NCI-H1694 treated with DMSO at 0.1 percent for 48 hours (cell line): ENCODE results near the gene LAMC3.

Experiments
- DNase-seq: peaks from one replicate; lab custom pipeline; 2025; lab: John Stamatoyannopoulos, UW

LAMC3 gene

DNA sequence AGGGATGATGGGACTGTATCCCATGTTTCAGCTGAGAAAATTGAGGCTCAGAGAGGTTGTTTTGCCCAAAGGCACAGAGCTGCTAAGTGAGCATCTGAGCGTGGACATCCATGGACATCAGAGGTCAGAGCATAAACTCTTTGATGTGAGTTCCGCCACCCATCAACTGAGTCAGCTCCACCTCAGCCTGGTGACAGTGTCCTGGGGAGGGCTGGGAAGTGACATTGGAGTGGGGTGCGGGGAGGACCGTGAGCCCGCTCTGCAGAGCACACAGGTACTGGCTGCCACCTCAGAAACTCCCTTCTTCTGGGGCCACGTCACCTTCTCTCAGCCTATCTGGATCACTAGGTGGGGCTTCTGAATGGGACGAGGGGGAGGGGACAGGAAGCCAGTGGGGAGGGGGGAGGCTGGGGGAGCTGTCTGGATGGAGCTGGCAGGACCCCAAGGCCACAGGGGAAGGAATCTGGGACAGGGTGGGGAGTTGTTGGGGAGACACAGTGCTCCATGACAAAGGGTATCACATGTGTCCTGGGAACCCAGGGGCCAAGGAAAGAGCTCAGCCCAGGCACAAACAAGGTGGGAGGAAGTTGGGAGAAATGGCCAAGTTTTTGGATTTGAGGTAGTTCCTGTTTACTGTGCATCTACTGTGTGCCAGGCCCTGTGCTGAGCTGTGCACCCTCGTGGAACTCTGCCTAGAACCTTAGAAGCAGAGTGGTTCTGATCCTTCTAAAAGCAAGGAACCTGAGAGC is 2.5 kb downstream of the LAMC3 start:
- no peak for DNase-seq

DNA sequence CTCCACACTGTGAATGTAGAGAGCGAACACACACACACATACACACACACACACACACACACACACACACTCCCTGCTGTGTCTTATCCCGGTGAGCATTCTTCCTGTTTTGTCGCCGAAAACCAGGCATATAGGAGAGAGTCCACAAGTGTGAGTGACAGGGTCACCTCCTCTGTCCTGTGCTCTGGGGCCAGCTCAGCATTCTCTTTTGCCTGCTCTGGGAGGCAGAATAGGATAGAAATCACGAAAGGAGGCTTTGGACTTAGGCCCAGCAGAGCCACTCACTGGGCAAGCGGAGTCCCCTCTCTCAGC is 3.0 kb downstream of the LAMC3 start:
- no peak for DNase-seq

DNA sequence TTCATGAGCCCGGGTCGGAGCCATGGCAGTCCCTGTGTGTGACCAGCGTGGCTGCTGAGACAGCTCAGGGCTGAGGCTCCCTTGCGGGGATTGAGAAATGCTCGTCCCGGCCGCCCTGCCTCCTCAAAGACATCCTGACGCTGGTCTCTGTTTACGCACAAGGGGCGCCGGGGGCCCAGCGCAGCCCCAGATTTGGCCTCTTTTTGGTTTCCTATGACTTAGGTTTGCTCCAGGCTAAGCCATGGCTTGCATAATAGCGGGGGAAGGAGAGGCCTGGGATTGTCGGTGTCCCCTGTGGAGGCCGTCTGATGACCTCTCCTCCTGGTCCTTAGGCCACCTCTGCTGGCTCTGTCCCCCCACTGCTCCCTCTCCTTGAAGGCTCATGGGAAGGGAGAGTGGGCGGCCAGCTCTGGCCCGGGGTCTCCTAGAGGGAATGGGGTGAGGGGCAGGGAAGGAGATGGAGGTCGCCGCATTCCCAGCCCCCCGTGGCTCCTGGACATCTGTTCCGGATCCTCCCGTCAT is 3.5 kb downstream of the LAMC3 start:
- no peak for DNase-seq

DNA sequence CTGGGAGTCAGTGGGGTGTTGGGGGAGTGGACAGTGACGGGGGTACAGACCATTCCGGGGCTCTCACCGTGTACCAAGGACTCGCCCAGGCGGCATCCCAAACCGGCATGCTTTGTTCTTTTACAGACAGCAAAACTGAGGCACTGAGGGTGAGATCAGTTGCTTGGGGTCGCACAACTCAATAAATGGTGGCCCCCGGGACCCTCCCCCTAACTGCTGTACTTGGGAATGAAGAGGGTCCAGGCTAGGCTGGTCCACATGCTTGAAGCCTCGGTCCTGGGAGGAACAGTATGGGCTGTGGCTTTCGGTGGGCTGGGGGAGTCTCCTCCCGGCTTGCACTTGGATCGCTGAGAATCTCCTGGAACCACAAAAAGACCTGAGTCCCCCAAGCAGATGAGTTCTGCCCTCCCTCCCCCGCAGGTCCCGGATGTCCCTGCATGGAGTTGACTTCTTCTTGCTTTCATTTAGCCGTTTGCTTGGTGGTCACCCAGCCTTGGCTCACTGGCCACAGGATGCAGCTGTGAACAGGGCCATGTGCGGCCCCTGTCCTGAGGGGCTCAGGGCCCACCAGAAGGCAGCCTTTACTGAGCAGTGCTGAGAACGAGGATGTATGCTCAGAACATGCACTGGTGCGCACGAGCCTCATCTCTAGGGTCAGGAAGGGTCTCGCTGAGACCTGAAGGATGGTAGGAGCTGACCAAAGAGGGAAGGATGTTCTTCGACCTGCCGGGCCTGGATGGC is 4.2 kb downstream of the LAMC3 start:
- DNase-seq = no peak

DNA sequence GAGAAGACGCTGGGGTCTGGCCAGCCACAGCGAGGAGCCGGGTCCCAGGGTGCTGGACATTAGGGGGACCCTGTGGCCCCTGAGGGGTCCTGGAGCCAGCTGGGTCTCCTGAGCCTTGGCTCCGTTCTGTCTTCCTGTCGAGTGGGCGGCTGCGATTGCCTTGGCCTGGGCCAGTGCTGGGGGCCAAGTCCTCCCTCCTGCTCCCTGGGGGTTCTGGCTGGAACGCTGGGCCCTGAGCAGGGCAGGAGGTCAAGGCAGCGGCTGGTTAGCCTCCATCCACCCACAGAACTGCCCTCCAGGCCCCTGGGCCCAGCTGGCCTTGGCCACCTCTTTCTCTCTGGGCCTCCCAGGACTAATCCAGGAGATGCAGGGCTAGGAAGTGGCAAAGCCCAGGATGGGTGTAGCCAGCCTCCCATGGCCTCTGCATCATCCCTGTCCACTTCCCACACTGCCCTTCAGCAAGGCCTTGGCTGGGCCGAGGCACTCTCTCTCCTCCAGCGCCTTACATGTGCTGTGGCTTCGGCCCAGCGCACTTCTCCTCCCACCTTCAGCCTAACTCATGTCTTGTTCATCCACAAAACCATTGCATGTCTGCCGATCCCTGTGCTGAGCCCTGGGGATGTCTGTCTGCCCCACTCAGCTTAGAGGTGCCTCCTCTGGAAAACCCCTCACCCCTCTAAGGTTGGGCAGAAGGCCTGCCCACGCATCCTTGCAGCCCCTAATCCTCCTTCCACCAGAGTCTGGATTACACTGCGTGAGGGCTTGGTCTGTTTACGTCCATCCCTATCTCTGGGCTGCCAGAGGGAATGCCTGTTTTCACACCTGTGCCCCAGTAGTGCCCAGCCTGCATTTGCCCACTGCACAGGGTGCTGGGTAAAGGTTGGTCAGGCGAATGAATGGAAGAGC is 5.0 kb downstream of the LAMC3 start:
- DNase-seq = no peak

DNA sequence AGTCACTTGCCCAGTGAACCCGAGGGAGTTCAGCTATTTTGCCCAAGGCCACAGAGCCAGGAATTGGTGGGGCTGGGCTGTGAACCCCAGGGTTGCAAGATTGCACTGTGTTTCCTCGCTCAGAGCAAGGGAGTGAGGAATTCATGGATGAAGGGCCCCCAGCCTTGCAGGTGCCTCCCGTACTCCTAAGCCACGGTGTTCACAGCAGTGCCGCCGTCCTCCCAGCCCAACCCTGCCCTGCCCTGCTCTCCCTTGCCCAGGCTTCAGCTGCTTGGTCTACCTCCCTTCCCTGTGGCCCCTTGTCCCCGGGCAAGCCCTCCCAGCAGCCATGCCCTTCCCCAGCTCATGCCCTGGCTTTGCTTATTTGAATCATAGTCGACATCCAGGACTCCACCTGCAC is 6.1 kb downstream of the LAMC3 start:
- no peak for DNase-seq

DNA sequence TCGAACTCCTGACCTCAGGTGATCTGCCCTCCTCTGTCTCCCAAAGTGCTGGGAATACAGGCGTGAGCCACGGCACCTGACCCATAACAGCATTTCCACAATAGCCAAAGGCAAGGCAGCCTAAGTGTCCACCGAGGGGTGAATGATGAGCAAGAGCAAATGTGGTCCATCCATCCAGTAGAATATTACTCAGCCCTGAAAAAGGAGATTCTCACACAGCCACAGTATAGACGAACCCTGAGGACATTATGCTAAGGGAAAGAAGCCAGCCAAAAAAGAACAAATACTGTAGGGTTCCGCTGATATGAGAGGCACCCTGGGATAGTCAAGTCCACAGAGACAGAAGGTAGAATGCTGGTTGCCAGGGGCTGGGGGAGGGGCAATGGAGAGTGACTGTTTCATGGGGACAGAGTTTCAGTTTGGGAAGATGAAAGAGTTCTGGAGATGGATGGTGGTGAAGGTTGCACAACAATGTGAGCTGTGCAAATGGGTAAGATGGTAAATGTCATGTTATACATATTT is 7.0 kb downstream of the LAMC3 start:
- DNase-seq = no peak

DNA sequence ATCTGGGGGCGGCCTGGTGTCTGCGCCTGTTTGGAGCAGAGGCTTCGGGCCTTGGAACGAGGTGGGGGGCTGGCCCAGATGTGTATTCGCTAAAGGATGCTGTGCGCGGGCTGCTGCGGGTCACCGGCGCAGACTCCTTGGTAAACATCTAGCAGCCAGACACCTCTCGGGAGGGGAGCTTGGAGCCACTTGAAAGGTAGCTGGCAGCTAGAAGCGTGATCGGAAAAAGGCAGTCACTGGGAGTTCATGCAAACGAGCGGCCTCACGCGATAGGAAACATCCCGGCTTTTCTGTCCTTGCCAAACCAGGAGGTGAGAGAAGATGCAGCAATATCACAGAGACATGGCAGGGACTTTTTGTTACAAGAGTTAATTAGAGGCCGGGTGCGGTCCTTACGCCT is 8.1 kb downstream of the LAMC3 start:
- no peak for DNase-seq

DNA sequence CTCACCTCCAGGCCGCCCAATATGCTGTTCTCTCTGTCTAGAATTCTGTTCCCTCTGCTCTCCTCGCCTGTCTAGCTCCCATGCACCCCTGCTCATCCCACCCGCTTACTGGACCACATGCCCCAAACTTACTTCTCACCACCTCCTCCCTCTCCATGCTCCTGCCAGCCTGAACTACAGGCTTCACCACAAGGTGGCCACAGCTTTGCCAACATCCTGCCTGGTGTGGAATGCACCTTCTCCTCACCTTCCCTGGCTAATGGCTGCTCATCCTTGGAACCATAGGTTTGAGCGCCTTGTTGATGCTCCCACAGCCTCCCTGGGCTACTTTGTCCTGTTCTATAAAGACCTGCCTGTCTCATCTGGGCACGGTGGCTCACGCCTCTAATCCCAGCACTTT is 9.6 kb downstream of the LAMC3 start:
- DNase-seq = no peak

DNA sequence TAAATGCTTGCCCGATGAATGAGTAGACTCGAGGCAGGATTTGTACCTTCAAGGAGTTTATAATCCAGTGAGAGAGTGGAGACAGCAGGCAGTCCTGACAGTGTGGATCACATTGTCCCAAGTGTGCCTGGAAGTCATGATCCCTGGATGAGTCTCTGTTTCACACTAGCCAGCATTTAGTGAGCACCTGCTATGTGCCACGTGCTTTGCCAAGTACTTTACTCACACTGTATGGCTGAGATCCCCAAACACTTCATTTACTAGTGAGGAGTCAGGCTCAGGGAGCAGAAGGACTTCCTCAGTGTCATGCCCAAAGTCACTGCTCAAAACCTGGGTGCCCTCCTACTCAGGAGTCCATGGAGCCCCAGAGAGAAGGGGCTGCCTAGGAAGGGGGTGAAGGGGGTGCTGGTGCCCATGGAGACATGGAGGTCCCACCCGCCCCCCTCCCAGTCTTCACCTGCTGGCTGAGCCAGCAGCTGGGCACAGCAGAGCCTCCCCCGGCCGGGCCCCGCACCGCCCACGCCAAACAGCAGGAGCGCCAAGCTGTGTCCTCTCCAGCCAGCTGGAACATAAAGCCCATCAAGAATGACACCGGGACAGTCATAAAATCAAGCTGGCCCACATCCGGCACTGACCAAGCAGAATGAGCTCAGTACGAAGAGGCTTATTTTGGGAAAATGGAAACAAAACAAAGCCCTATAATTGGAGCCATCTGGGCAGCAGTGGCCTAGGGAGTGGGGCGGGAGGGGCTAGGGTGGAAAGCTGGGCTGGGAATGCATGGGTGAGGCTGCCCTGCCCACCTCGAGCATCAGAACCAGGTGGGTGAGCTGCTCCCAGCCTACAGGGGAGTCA is 10.6 kb downstream of the LAMC3 start:
- DNase-seq = no peak

DNA sequence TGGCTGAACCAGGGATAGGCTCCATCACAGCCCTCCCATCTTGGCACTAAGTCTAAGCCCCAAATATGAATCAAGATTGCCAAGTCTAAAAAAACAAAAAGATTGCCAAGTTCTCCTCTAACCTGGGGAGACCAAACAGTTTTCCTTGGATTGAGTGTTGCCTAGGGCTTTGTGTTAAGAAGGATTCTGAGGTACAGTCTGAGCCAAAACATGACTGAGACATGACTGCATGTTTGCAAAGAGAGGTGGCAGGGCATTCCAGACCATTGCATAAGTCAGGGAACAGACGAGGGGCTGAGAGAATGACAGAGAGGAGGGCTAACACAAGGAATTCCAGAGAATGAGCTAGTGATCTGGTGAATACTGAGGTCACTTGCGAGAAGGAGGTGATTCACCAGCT is 11.4 kb downstream of the LAMC3 start:
- DNase-seq = no peak

DNA sequence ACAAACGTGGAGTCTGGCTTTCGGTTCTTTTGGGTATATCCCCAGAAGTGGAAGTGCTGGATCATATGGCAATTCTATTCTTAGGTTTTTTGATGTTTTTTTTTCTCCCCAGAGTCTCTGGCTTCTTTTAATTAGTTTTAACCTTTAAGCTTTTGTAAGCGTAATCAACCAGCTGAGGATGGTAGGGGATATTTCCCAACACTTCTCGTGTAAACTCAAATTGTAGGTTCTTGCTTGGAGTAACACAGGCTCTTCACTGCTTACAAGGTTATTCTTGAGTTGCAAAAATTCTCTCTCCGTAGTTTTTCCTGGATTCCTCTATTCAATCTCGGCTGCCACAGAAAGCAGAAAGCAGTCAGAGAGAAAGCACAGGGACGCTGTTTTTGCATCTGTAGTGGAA is 11.9 kb downstream of the LAMC3 start:
- DNase-seq = no peak

DNA sequence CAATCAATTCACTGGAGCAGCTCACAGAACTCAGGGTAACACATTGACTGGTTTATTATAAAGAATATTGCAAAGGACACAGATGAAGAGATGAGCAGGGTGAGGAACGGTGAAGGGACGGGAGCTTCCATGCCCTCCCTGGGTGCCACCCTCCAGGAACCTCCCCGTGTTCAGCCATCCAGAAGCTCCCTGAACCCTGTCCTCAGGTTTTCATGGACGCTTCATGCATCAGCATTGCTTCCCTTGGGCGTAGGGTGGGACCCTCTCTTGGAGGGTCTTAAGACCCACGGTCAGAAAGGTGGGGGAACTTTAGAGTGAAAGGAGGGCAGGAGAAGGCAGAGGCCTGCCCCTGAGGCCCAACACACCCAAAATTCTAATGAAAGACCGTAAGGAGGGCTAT is 12.8 kb downstream of the LAMC3 start:
- no peak for DNase-seq

DNA sequence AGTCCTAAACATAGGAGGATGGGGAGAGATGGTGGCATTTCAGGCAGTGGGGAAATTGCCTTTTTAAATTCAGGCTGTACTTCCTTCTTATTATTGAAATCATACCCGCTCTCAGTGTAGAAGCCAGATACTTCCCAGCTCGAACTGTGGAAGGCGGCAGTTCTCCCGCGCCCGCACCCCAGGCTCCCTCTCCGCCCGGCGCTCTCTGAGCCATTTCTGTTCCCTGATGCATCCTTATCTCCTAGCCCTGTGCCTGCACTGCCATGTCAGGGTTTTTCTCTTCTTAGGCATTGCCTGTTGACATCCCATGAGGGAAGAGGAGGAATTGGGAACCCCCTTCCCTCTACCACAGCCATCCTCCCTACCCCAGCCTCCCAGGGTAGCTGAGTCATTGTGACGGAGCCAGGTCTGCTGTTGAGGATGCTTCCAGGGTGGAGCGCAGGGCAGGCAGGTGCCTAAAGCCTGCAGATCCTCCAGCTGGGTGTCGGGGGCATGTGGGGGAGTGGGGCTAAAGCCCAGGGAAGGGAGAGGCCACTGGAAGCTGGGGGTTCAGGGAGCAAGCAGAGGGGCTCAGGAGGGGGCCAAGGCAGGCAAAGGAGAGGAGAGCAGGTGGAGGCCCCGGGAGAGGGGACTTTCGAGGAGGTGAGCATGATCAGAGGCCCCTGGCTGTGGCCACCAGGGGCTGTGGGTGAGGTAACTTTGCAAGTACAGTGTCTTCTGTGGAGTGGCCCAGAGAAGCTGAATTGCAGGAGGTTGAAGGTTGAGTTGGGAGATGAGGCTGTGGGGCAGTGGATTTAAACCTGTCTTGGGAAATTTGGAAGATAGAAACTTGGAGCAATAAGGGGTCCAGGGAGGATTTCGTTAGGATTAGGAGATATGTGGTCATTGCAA is 16.2 kb downstream of the LAMC3 start:
- no peak for DNase-seq

DNA sequence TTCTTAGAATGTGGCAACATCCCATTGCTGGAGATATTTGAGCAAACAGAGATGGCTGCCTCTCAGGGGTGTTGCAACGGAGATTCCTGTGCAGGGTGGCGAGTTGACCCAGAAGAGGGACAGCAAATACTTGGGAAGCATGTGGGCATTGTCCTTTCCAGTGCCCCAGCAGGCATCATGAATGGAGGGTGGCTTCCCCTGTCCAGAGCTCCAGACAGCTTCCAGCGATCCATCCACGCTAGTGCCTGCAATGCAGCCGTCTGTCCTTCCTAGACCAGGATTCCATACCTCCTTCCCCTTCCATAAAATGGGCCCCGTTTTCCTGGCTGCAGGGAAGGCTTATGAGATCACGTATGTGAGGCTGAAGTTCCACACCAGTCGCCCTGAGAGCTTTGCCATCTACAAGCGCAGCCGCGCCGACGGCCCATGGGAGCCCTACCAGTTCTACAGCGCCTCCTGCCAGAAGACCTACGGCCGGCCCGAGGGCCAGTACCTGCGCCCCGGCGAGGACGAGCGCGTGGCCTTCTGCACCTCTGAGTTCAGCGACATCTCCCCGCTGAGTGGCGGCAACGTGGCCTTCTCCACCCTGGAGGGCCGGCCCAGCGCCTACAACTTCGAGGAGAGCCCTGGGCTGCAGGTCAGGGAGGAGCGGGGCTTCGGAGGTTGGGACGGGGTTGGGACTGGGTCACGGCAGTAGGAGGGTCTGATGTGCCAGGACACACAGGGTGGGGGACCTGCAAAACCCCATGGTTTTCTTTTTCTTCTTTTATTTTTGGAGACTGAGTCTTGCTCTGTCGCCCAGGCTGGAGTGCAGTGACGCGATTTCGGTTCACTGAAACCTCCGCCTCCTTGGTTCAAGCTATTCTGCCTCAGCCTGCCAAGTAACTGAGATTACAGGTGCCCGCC is 17.2 kb downstream of the LAMC3 start:
- DNase-seq = no peak

DNA sequence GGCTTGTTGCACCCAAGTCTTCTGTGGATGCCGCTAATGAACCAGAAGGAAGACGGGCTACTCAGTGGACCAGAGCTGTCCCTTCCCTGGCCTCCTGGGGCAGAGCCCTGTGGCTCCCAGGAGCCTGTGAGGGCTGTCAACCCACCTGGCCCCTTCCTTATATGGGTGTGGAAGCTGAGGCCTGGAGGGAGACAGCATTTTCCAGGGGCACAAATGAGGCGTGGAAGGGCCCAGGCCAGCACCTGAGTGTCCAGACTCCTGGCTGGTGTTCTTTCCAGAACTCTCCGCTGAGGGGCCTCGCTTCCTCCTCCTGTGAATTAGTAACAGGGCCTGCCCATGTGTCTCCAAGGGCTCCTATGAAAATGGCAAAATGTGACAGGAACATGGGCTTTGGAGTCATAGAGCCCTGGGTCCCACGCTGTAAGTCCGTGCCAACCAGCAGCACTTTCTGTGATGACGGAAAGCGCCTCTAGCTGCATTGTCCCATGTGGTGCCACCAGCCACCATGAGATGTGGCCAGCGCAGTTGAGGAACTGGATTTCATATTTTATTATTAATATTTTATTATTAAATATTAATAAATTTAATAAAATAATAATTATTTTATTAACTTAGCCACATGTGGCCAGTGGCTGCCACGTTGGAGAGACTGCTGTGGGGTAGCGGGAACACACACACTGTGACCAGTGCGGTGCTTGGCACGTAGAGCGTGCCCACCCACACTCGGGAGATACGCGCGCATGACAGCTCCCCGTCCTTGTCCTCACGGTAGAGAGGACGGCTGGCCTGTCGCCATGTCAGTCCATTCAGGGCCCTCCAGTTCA is 18.3 kb downstream of the LAMC3 start:
- DNase-seq = no peak

DNA sequence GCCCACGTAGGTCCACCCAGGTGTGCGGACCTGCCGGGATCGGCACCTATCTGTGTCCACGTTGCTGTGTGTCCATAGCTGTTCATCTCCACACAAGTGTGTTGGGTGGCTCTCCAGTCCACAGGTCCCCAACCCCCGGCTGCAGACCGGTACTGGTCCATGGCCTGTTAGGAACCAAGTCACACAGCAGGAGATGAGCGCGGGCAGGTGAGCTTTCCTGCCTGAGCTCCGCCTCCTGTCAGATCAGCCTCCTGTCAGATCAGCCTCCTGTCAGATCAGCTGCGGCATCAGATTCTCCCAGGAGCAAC is 18.9 kb downstream of the LAMC3 start:
- no peak for DNase-seq

DNA sequence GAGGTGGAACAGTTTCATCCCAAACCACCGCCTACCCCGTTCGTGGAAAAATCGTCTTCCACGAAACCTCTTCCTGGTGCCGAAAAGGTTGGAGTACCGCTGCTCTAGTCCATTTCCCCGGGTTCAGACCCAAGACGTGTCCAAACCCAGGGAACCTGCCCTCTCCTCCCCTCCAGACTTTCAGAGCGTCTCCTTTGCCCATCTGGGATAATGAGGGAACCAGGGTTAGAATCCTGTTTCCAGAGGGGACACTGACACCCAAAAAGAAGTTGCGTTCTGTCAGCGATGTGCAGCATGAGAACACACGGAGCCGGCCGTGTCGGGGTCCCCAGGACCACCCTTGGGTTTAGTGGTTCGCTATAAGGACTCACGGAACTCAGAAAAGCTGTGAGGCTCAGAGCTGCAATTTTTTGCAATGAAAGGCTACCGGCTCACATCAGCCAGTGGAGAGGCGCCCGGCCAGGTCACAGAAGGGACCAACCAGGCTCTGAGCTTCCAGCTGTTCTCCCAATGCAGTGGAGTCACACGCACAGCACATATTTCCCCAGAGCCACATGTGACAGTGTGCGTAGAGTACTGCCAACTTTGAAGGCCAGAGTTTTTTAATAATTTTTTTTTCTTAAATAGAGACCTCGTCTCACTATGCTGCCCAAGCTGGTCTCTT is 19.4 kb downstream of the LAMC3 start:
- DNase-seq = no peak
